GM12892 (cell line): Measurements from ENCODE around the gene SNW1.

Experiments
- POLR2A ChIP-seq: IDR thresholded peaks from 2 replicates; pipeline ENCODE4 v1.6.1; 2011; ENCODE audit warnings: low read depth, low read length, control low read depth
- POLR2AphosphoS5 ChIP-seq: IDR thresholded peaks from 2 replicates; pipeline ENCODE4 v1.6.1; 2011; ENCODE audit warnings: low read depth, low read length, control low read depth

- no peak for TF ChIP-seq POLR2A
- TF ChIP-seq POLR2AphosphoS5, result no peak
Measured at GRCh38 chr14:77763978-77764377, 3.0 kb upstream of the SNW1 start.
